ENCODE results near the gene WDR18.

Gene WDR18

GRCh38 chr19:1004204-1004802, 20.2 kb downstream of the WDR18 start:
- H3K4me3 ChIP-seq (ENCODE audit: low read depth, low read length) = no peak overlapping the region
- no peak for TF ChIP-seq CTCF (IDR thresholded peaks at IDR 0.05; ENCODE audit: borderline replicate concordance, insufficient read depth, low read depth, low read length)

GRCh38 chr19:1004803-1005664, 20.9 kb downstream of the WDR18 start:
- no peak overlapping the region for H3K4me3 ChIP-seq (ENCODE audit: low read depth, low read length)
- TF ChIP-seq CTCF (IDR thresholded peaks at IDR 0.05; ENCODE audit: borderline replicate concordance, insufficient read depth, low read depth, low read length) = no peak

DNA sequence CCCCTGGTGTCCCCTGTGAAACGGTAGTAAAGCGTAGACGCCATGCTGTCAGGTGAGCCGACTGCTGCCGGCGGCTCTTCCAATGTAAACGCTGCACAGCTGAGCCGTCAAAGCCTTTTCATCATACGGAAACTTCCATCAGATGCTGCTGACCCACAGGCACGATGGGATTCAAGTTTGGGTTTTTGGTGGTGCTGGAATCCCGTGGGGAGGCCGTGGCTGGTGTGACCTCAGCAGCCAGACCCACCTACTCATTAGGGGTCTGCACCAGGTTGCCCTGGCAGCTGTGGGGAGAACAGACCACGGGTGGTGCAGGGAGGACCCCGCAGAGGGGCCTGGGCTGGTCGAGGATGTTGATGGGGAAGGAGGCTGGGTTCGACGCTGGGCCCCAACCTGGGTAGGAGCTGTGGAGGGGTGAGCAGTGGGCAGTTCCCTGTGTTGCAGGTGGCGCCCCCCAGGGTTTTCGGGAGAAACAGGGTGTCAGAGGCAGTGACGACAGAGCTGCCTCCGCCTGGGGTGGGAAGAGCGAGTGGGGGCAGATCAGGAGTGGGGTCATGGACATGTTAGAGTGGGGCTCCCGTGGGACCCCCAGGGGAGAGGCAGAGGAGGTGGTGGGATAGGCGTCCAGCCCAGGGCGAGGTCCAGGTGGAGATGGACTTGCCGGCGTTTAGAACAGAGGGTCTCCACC, 22.7 kb downstream of the WDR18 start:
- no peak overlapping the region for H3K4me3 ChIP-seq (ENCODE audit: low read depth, low read length)
- TF ChIP-seq CTCF (IDR thresholded peaks at IDR 0.05; ENCODE audit: borderline replicate concordance, insufficient read depth, low read depth, low read length) = no peak

GRCh38 chr19:1007399-1008251, 23.5 kb downstream of the WDR18 start:
- no peak overlapping the region for H3K4me3 ChIP-seq (ENCODE audit: low read depth, low read length)
- TF ChIP-seq CTCF (IDR thresholded peaks at IDR 0.05; ENCODE audit: borderline replicate concordance, insufficient read depth, low read depth, low read length) = no peak

GRCh38 chr19:1008268-1009040, 24.3 kb downstream of the WDR18 start:
- no peak overlapping the region for H3K4me3 ChIP-seq (ENCODE audit: low read depth, low read length)
- no peak for TF ChIP-seq CTCF (IDR thresholded peaks at IDR 0.05; ENCODE audit: borderline replicate concordance, insufficient read depth, low read depth, low read length)

Data from GM12875 (cell line).